ENCODE results near the gene PTH1R. TPM values are rescaled to one million over a fixed set of nuclear protein-coding genes. Genes with fewer than 3 reads are reported as not detected.

The PTH1R gene
- total RNA-seq, 1 experiment from 2014 or later: 1.0 TPM

DNA sequence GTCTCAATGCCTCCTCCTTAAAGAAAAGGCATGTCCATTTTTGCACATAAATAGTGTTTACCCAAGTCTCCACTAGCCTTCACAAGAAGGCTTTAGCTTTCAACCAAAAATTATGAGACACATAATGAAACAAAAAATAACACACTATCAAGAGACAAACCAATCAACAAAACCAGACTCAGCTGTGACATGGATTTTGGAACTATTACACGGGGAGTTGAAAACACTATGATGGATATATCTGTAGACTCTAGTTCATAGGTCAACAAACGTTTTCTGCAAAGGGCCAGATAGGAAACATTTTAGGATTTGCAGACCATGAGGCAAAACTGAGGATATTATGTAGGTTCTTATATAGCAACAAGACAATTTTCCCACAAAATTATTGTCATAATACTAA, 39.2 kb upstream of the PTH1R start:
- no peak overlapping the region for H3K23ac ChIP-seq (ENCODE audit: insufficient read length, low read depth, low read length)

More for the DNA sequence above, 39.2 kb upstream of the PTH1R start:
- peaks cover 6% of the 10 kb centered on the region for H3K9me3 ChIP-seq (ENCODE audit: control insufficient read depth, low read depth, low read length)
- H4K91ac ChIP-seq (ENCODE audit: insufficient read length, low read depth, low read length): no peak overlapping the region
- H3K79me1 ChIP-seq (ENCODE audit: insufficient read depth, low read depth, low read length, poor library complexity, severe bottlenecking): no peaks in the 10 kb centered on the region
- H3K9ac ChIP-seq (ENCODE audit: extremely low read depth, insufficient read length, low read length): no peak overlapping the region
- H2BK20ac ChIP-seq (ENCODE audit: low read depth, low read length, poor library complexity, severe bottlenecking): no peak overlapping the region
- H2BK5ac ChIP-seq (ENCODE audit: insufficient read length, low read length): no peak overlapping the region
- no peaks in the 10 kb centered on the region for H3K23me2 ChIP-seq (ENCODE audit: insufficient read length, low read depth, low read length, poor library complexity, severe bottlenecking)
- H3K4me3 Mint-ChIP-seq: no peak overlapping the region
- H2AK5ac ChIP-seq (ENCODE audit: insufficient read length, low read length): no peak overlapping the region
- H3K9me3 Mint-ChIP-seq: peaks cover 44 to 46% of the 10 kb centered on the region in 2 experiments
- H3K27ac ChIP-seq (ENCODE audit: insufficient read length, low read depth, low read length): no peak overlapping the region
- no peak for DNase-seq
- H3K14ac ChIP-seq (ENCODE audit: insufficient read depth, low read length): no peak overlapping the region
- no peak overlapping the region for H4K8ac ChIP-seq (replicated peaks; ENCODE audit: insufficient read length, low read depth, low read length)
- H3K27me3 Mint-ChIP-seq (ENCODE audit: low read depth): peaks cover 15% of the 10 kb centered on the region
- H2BK120ac ChIP-seq (ENCODE audit: low read depth, low read length, poor library complexity, severe bottlenecking): no peak overlapping the region
- no peak overlapping the region for H3K18ac ChIP-seq (ENCODE audit: insufficient read length, low read depth, low read length)
- WGBS (ENCODE audit: extremely low coverage, insufficient read length, low lambda C conversion rate): no CpG with 5 or more reads among the region's 2 CpGs
- TF ChIP-seq, protein P1, sequence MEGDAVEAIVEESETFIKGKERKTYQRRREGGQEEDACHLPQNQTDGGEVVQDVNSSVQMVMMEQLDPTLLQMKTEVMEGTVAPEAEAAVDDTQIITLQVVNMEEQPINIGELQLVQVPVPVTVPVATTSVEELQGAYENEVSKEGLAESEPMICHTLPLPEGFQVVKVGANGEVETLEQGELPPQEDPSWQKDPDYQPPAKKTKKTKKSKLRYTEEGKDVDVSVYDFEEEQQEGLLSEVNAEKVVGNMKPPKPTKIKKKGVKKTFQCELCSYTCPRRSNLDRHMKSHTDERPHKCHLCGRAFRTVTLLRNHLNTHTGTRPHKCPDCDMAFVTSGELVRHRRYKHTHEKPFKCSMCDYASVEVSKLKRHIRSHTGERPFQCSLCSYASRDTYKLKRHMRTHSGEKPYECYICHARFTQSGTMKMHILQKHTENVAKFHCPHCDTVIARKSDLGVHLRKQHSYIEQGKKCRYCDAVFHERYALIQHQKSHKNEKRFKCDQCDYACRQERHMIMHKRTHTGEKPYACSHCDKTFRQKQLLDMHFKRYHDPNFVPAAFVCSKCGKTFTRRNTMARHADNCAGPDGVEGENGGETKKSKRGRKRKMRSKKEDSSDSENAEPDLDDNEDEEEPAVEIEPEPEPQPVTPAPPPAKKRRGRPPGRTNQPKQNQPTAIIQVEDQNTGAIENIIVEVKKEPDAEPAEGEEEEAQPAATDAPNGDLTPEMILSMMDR (conservative IDR thresholded peaks at IDR 0.05): no peak
- no peak overlapping the region for H3K4ac ChIP-seq (ENCODE audit: low read depth, low read length)
- no peak overlapping the region for H3K56ac ChIP-seq (ENCODE audit: insufficient read length, low read depth, low read length)
- H2AFZ ChIP-seq (ENCODE audit: low read length): no peak overlapping the region
- H3K4me2 ChIP-seq (ENCODE audit: insufficient read depth, insufficient read length, low read length): no peak overlapping the region
- no peak overlapping the region for H4K5ac ChIP-seq (ENCODE audit: insufficient read length, low read depth, low read length)
- H4K20me1 ChIP-seq (ENCODE audit: control insufficient read depth, insufficient read depth, insufficient read length): no peaks in the 10 kb centered on the region
- no peak overlapping the region for H3T11ph ChIP-seq (ENCODE audit: low read length)
- no peak overlapping the region for H2BK15ac ChIP-seq (ENCODE audit: low read depth, low read length)
- H3K27ac Mint-ChIP-seq: no peak overlapping the region
- no peaks in the 10 kb centered on the region for H3K4me1 Mint-ChIP-seq
- H3K4me1 ChIP-seq (ENCODE audit: insufficient read depth, low read length): no peaks in the 10 kb centered on the region
- H2BK12ac ChIP-seq (ENCODE audit: insufficient read length, low read depth, low read length): no peak overlapping the region
- H3K36me3 Mint-ChIP-seq (ENCODE audit: insufficient read depth in 1 of 3, low read depth in 3 of 3): peaks cover 3 to 29% (median 6%) of the 10 kb centered on the region in 3 experiments; a peak in 6 of 7 replicates
- H3K79me2 ChIP-seq (ENCODE audit: insufficient read depth, low read length): no peaks in the 10 kb centered on the region
- no peaks in the 10 kb centered on the region for H3K27me3 ChIP-seq (ENCODE audit: insufficient read depth, low read length)

Data from H9 (cell line).